ENCODE data around the gene RBM42. TPM values are rescaled to one million over a fixed set of nuclear protein-coding genes. Genes with fewer than 3 reads are reported as not detected.

RBM42 gene
- total and polyA plus RNA-seq, 2 experiments from 2014 or later = 74.7 to 82.5 TPM

- Histone ChIP-seq H3K9me3 (ENCODE audit: low read depth) (no peaks in the 10 kb centered on the region), H3K4me1 (ENCODE audit: insufficient read depth) (no peaks in the 10 kb centered on the region), H2AFZ (no peak overlapping the region), H3K4me2 (ENCODE audit: unreplicated experiment) (no peak overlapping the region), H3K27ac (no peak overlapping the region), H3K36me3 (ENCODE audit: low read depth) (no peaks in the 10 kb centered on the region), H3F3A (ENCODE audit: insufficient read depth) (no peaks in the 10 kb centered on the region), H3K79me2 (ENCODE audit: insufficient read depth) (no peaks in the 10 kb centered on the region), H3K9me2 (ENCODE audit: insufficient read depth) (no peaks in the 10 kb centered on the region), H3K4me3 (no peak overlapping the region), H4K20me1 (ENCODE audit: insufficient read depth) (no peaks in the 10 kb centered on the region), H3K9ac (no peak overlapping the region), H3K27me3 (replicated peaks; ENCODE audit: insufficient read depth) (no peaks in the 10 kb centered on the region)
- in situ Hi-C loops (cut with MboI) = no loop called here
- TF ChIP-seq EZH2phosphoT487 (IDR thresholded peaks at IDR 0.05; ENCODE audit: insufficient read depth, low read depth) (no peak), EZH2 (IDR thresholded peaks at IDR 0.05; ENCODE audit: insufficient read depth, poor library complexity, severe bottlenecking) (no peak)
- DNase-seq = no peak
- WGBS, 2 experiments (ENCODE audit: low coverage in 1 of 2, low lambda C conversion rate in 2 of 2, missing lambda C conversion rate in 2 of 2) = 92 to 93% methylated on average over 13 of the region's 13 CpGs
These were observed 6.1 kb upstream of the RBM42 start for GRCh38 chr19:35622750-35623149.

DNA sequence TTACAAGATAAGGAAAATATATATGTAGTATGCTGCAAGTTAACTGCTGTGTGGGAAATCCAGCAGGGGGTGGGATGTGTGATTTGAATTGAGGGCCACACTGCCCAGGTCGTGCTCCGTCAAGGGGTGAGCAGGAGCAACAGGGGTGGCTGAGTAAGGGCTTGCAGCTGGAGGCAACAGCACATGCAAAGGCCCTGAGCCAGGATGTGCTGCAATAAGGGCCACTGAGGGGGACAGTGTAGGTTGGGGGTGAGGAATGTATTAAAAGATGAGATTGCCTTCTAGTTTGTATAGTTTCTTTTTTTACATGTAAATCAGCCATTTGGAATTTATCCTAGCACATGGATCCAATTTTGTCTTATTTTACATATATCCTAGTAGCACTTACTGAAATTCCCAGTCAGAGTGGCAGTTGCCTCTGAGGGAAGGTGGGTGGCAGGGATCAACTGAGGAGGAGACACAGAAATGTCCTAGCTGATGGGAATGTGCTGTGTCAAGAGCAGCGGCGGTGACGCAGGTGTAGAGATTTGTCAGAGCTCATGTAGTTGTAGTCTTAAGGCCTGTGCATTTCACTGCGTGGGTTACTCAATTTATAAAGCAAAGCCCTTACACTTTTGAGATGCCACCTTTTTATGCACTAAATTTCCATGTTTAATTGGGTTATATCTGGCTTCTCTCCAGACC is 5.4 kb upstream of the RBM42 start:
- Histone ChIP-seq H3K27ac (no peak overlapping the region), H3K9me3 (ENCODE audit: low read depth) (no peaks in the 10 kb centered on the region), H3K4me3 (no peak overlapping the region), H3K4me1 (ENCODE audit: insufficient read depth) (no peaks in the 10 kb centered on the region), H3K79me2 (ENCODE audit: insufficient read depth) (no peaks in the 10 kb centered on the region), H3K36me3 (ENCODE audit: low read depth) (no peaks in the 10 kb centered on the region), H3K27me3 (replicated peaks; ENCODE audit: insufficient read depth) (no peaks in the 10 kb centered on the region), H3K9ac (no peak overlapping the region), H3F3A (ENCODE audit: insufficient read depth) (no peaks in the 10 kb centered on the region), H3K4me2 (ENCODE audit: unreplicated experiment) (no peak overlapping the region), H3K9me2 (ENCODE audit: insufficient read depth) (no peaks in the 10 kb centered on the region), H4K20me1 (ENCODE audit: insufficient read depth) (no peaks in the 10 kb centered on the region), H2AFZ (no peak overlapping the region)
- DNase-seq = no peak
- WGBS, 2 experiments (ENCODE audit: low coverage in 1 of 2, low lambda C conversion rate in 2 of 2, missing lambda C conversion rate in 2 of 2) = 89 to 90% methylated on average over 6 of the region's 6 CpGs
- in situ Hi-C loops (cut with MboI) = no loop called here
- TF ChIP-seq EZH2 (IDR thresholded peaks at IDR 0.05; ENCODE audit: insufficient read depth, poor library complexity, severe bottlenecking) (no peak), EZH2phosphoT487 (IDR thresholded peaks at IDR 0.05; ENCODE audit: insufficient read depth, low read depth) (no peak)

GRCh38 chr19:35628264-35628564 is 622 bp upstream of the RBM42 start:
- 2 to 8% methylated on average over 9 of the region's 9 CpGs for WGBS, 2 experiments (ENCODE audit: low coverage in 1 of 2, low lambda C conversion rate in 2 of 2, missing lambda C conversion rate in 2 of 2)
- H3K9me2 ChIP-seq (ENCODE audit: insufficient read depth) = no peaks in the 10 kb centered on the region
- peaks cover 27% of the 10 kb centered on the region for H3K79me2 ChIP-seq (ENCODE audit: insufficient read depth)
- peak overlapping the region; percentile 87 for H3K4me2 ChIP-seq (ENCODE audit: unreplicated experiment)
- peaks cover 12% of the 10 kb centered on the region; the same call in 1 of the 2 replicates for H3K36me3 ChIP-seq (ENCODE audit: low read depth)
- peak overlapping the region; percentile 83 for H2AFZ ChIP-seq
- in situ Hi-C loops (cut with MboI) = no loop called here
- TF ChIP-seq EZH2 (IDR thresholded peaks at IDR 0.05; ENCODE audit: insufficient read depth, poor library complexity, severe bottlenecking) (no peak), EZH2phosphoT487 (IDR thresholded peaks at IDR 0.05; ENCODE audit: insufficient read depth, low read depth) (no peak)
- no peaks in the 10 kb centered on the region for H3F3A ChIP-seq (ENCODE audit: insufficient read depth)
- H3K27me3 ChIP-seq (replicated peaks; ENCODE audit: insufficient read depth) = no peaks in the 10 kb centered on the region
- no peak for DNase-seq
- peak overlapping the region; percentile 87 for H3K4me3 ChIP-seq
- no peaks in the 10 kb centered on the region for H3K9me3 ChIP-seq (ENCODE audit: low read depth)
- no peaks in the 10 kb centered on the region for H4K20me1 ChIP-seq (ENCODE audit: insufficient read depth)
- H3K27ac ChIP-seq = peak overlapping the region; percentile 92
- H3K4me1 ChIP-seq (ENCODE audit: insufficient read depth) = peaks cover 6% of the 10 kb centered on the region; the same call in 1 of the 2 replicates
- H3K9ac ChIP-seq = peak overlapping the region; percentile 95

GRCh38 chr19:35629332-35629633 is 447 bp downstream of the RBM42 start:
- Histone ChIP-seq H3K9ac (peak overlapping the region; percentile 95), H3K27me3 (replicated peaks; ENCODE audit: insufficient read depth) (no peaks in the 10 kb centered on the region), H3K4me3 (peak overlapping the region; percentile 87), H2AFZ (peak overlapping the region; percentile 83), H3K27ac (peak overlapping the region; percentile 92), H3K4me2 (ENCODE audit: unreplicated experiment) (peak overlapping the region; percentile 96), H3F3A (ENCODE audit: insufficient read depth) (no peaks in the 10 kb centered on the region), H3K9me3 (ENCODE audit: low read depth) (no peaks in the 10 kb centered on the region), H3K9me2 (ENCODE audit: insufficient read depth) (no peaks in the 10 kb centered on the region), H3K4me1 (ENCODE audit: insufficient read depth) (peaks cover 6% of the 10 kb centered on the region; the same call in 1 of the 2 replicates), H4K20me1 (ENCODE audit: insufficient read depth) (no peaks in the 10 kb centered on the region), H3K79me2 (ENCODE audit: insufficient read depth) (peaks cover 27% of the 10 kb centered on the region), H3K36me3 (ENCODE audit: low read depth) (peaks cover 16% of the 10 kb centered on the region; the same call in 1 of the 2 replicates)
- in situ Hi-C loops (cut with MboI) = no loop called here
- no peak for DNase-seq
- WGBS, 2 experiments (ENCODE audit: low coverage in 1 of 2, low lambda C conversion rate in 2 of 2, missing lambda C conversion rate in 2 of 2) = 1 to 3% methylated on average over 15 of the region's 15 CpGs
- TF ChIP-seq EZH2phosphoT487 (IDR thresholded peaks at IDR 0.05; ENCODE audit: insufficient read depth, low read depth) (no peak), EZH2 (IDR thresholded peaks at IDR 0.05; ENCODE audit: insufficient read depth, poor library complexity, severe bottlenecking) (no peak)
